IPS DF 19.7 (cell line): ENCODE results near the gene RASAL1.

Source experiments
- DNase-seq: peaks from one replicate; pipeline ENCODE4 v3.0.0-alpha.2; 2013; ENCODE audit warnings: low read depth, low spot score

The RASAL1 gene

GRCh38 chr12:113115455-113116126 lies 20.0 kb downstream of the RASAL1 start:
- DNase-seq, result no peak

DNA sequence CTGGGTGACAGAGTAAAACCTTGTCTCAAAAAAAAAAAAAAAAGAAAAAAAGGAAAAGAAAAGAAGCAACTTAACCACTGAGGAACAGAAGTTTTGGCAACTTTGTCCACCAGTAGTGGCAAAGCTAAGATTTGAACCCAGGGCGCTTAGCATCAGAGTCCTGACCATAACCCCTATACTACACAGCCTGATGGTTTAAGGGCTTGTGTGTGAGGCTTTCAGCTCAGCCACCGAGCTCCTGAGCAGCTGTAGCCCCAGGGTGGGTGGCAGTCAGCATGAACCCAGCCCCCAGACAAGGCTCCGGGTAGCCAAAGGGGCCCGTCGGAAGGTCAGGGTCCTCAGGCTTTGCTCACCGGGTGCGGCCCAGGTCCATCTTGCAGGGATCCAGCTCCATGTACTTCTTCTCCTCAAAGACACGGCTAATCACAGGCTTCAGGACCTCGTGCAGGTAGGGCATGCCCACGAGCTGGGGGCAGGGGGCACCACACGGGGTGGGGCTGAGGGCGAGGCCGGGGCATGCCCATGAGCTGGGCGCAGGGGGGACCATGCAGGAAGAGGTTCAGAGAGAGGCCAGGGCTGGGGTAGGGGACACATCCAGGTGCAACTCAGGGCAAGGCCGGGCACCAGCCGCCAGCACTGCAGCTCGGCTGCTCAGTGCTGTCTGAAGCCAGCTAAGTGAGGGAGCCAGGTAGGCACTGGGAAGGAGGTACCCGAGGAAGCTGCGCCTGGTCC lies 20.9 kb downstream of the RASAL1 start:
- DNase-seq, result no peak

DNA sequence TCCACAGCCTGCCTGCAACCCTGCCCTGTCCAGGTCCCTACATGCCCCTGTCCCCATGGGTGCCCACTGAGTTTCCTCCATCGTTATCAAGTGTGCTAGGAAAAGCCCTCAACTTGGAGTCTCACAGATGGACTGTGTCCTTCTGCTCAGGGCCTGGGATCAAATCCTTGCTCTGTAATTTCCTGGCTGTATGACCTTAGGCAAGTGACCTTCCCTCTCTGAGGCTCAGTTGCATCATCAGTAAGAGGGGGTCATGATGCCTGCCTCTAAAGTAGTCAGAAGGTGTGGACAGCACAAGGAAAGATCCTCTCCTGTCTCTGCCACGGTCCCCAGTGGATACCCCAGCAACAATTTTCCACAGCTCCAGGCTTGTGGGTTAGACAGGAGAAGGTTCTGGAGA lies 22.2 kb downstream of the RASAL1 start:
- DNase-seq, result no peak

DNA sequence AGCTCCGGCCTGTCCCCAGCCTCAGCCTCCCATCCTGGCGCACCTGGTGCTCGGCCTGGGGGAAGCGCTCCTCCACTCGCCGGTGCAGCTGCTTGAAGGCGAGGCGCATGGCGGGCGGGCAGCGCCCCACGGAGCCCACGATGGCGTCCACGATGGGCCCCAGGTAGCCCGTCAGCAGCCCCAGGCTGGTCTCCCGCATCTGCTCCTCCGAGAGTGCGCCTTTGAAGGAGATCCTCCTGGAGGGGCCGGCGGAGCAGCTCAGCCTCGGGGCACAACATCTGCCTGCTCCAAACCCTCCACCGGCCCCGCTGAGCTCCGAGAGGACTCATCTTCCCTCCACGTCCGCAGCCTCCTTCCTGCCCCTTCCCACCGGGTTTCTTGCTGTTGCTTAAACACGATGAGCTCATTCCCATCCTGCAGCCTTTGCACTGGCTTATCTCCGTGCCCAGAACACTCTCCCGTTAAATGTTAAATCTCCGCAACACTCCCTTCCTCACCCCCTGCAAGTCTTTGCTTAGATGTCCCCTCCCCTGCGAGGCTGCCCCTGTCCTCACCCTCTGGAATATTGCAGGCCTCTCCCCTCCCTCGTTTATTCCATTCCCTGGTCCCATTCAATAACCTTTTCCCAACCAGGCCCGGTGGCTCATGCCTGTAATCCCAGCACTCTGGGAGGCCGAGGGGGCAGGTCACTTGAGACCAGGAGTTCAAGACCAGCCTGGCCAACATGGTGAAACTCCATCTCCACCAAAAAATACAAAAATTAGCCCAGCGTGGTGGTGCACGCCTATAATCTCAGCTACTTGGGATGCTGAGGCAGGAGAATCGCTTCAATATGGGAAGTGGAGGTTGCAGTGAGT lies 23.3 kb downstream of the RASAL1 start:
- DNase-seq, result no peak

GRCh38 chr12:113111247-113111646 lies 24.3 kb downstream of the RASAL1 start:
- DNase-seq, result no peak

DNA sequence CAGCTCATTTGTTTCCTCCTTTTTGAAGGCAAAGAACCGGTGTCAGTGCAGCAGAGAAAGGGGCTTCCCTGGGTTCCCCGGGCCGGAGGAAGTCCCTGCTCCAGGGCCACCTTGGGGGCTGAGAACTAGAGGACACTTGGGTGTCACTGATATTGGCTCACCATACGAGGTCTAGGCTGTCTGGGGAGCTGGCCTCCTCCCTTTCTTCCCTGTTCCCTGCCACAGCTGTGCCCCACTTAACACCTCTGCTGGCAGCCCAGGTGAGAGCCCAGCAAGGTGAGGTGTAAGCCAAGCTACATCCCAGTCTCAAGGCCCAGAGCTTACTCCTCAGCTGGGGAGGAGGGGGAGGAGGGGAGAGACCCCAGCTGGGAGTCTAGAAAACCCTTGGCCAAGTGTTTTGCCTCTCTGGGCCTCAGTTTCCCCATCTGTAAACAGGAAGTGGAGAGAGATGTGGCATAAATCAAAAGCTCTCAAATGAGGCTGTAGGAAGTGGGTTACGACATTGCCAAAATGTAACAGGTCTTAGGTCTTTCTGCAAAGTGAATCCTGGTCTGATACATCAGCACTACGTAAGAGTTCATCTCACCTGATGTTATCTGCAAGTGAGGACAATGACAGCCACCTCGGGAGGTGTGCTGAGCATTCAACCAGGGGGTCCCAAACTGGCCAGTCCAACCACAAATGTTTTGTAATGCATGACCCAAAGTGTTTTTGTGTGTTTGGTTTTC lies 25.5 kb downstream of the RASAL1 start:
- no peak for DNase-seq

- DNase-seq, result no peak
Measured at GRCh38 chr12:113109360-113109759, 26.2 kb downstream of the RASAL1 start.

- DNase-seq, result no peak
Measured at GRCh38 chr12:113108308-113108707, 27.3 kb downstream of the RASAL1 start.

GRCh38 chr12:113106361-113106760 lies 29.2 kb downstream of the RASAL1 start:
- no peak for DNase-seq

GRCh38 chr12:113105606-113106271 lies 29.8 kb downstream of the RASAL1 start:
- DNase-seq, result no peak

- no peak for DNase-seq
Measured at GRCh38 chr12:113104953-113105510, 30.5 kb downstream of the RASAL1 start.

- DNase-seq, result no peak
Measured at GRCh38 chr12:113103756-113104450, 31.7 kb downstream of the RASAL1 start.

- no peak for DNase-seq
Measured at GRCh38 chr12:113102811-113103210, 32.8 kb downstream of the RASAL1 start.

DNA sequence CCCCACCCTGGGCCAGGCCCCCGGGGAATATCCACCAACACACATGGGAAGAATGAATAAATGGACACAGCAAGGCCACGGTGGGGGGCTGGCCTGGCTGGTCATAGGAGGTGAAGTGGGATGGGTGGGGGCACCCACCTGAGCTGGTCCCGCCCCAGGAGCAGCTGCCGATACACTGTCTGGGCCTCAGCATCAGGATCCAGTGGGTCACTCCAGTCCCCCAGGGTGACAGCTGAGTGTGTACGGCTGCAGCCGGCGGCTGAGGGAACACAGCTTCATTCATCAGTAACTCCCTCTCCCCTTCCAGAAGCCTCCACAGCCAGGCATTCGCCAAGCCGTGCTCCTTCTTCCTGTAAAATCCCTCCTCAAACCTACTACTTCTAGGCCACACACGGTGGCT lies 33.8 kb downstream of the RASAL1 start:
- no peak for DNase-seq

DNA sequence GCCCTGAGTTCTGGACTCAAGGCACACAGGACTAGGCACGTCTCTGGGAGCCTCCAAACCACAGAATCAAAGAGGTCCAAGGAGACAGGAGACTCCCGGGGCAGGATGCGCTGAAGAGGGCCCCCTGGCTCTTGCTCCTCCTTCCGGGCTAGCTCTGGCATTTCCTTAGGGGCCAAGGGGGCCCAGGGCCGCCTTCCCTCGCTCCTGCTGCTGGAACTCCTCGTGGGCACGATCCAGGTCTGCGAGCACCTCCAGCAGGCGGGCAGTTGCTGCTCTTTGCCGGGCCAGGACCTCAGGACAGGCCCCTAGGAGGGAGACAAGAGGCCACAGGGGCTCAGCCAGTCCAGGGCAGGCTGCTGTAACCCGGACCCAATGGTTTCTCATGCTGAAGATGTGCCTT lies 35.8 kb downstream of the RASAL1 start:
- DNase-seq, result no peak

GRCh38 chr12:113099364-113099763 lies 36.2 kb downstream of the RASAL1 start:
- DNase-seq, result no peak

DNA sequence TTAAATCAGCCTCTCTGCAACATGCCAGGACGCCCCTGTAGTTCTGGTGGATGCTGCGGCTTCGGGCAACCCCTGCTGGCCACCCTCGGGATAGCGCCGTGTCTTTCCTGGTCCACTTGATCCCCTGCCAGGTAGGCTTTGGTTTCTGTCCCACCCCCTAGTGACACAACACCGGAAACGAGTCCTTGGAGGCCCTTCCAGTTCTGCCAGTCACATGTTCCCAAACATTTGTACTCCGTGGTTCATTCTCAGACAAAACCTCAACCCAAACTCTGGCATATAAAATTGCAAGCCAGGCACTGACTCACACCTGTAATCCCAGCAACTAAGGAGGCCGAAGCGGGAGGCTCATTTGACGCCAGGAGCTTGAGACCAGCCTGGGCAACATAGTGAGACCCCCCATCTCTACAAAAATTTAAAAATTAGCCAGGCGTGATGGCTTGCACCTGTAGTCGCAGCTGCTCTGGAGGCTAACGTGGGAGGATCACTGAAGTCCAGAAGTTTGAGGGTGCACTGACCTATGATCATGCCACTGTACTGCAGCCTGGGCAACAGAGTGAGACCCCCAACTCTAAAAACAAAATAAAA lies 37.0 kb downstream of the RASAL1 start:
- DNase-seq, result peak; percentile 72

- no peak for DNase-seq
Measured at GRCh38 chr12:113097716-113098440, 37.7 kb downstream of the RASAL1 start.
